ENCODE data around the gene AVL9. TPM values are rescaled to one million over a fixed set of nuclear protein-coding genes. Genes with fewer than 3 reads are reported as not detected.

The AVL9 gene
- total and polyA plus RNA-seq, 2 of the 13 experiments (the other 11 are each of a cell fraction or from before 2014, with no cell fraction given), result 29.9 to 48.0 TPM

- TF ChIP-seq EP300 (IDR thresholded peaks at IDR 0.05; ENCODE audit: low read depth in 2 of 2, low read length in 2 of 2), result peak in 1 of 2 experiments; percentile 8; a peak in 1 of 4 replicates
- peak; percentile 53; the same call in 1 of the 2 replicates for TF ChIP-seq EP300 (CRISPR knock-in tag; IDR thresholded peaks at IDR 0.05; ENCODE audit: borderline replicate concordance)
- TF ChIP-seq CHD4 (IDR thresholded peaks at IDR 0.05; ENCODE audit: borderline replicate concordance, low read length), result no peak
- TF ChIP-seq SATB2 (CRISPR knock-in tag; IDR thresholded peaks at IDR 0.05), result peak; percentile 54; the same call in 1 of the 2 replicates
- peak; percentile 30 for TF ChIP-seq ZNF781 (CRISPR knock-in tag; IDR thresholded peaks at IDR 0.05; ENCODE audit: borderline replicate concordance, not compliant biosample characterization)
- TF ChIP-seq TEAD3 (CRISPR knock-in tag; optimal IDR thresholded peaks at IDR 0.05; ENCODE audit: borderline replicate concordance), result peak; percentile 43
- peak; percentile 78 for TF ChIP-seq GATAD1 (CRISPR knock-in tag; IDR thresholded peaks at IDR 0.05)
- 0 out of 2 replicates have a peak, but pooled peaks have one; percentile 66 for TF ChIP-seq ATF6 (CRISPR knock-in tag; conservative IDR thresholded peaks at IDR 0.05)
- TF ChIP-seq ZNF407 (CRISPR knock-in tag; IDR thresholded peaks at IDR 0.05; ENCODE audit: not compliant biosample characterization), result peak; percentile 65
- peak; percentile 44; the same call in 1 of the 2 replicates for TF ChIP-seq ZNF143 (CRISPR knock-in tag; IDR thresholded peaks at IDR 0.05)
- TF ChIP-seq ZNF24 (IDR thresholded peaks at IDR 0.05), result no peak
- TF ChIP-seq RFX3 (CRISPR knock-in tag; IDR thresholded peaks at IDR 0.05), result no peak
- TF ChIP-seq REL (CRISPR knock-in tag; conservative IDR thresholded peaks at IDR 0.05), result no peak
- no peak for TF ChIP-seq GZF1 (CRISPR knock-in tag; IDR thresholded peaks at IDR 0.05)
- no peak for TF ChIP-seq NCOA2 (CRISPR knock-in tag; IDR thresholded peaks at IDR 0.05)
- no peak for TF ChIP-seq DBP (CRISPR knock-in tag; IDR thresholded peaks at IDR 0.05; ENCODE audit: not compliant biosample characterization)
- peak; percentile 95 for TF ChIP-seq KDM2A (CRISPR knock-in tag; IDR thresholded peaks at IDR 0.05; ENCODE audit: borderline replicate concordance, low read depth)
- TF ChIP-seq ZSCAN29 (CRISPR knock-in tag; conservative IDR thresholded peaks at IDR 0.05), result no peak
- TF ChIP-seq SRY (CRISPR knock-in tag; IDR thresholded peaks at IDR 0.05), result peak; percentile 83; the same call in 1 of the 2 replicates
Measured at GRCh38 chr7:32495298-32496051, at the start of gene AVL9 (continued).

Data from HepG2 (cell line).